Motor neuron (in vitro differentiated cells): ENCODE measurements around the gene SRL. TPM values are rescaled to one million over a fixed set of nuclear protein-coding genes. Genes with fewer than 3 reads are reported as not detected.

ENCODE experiments used
- ATAC-seq, 8 experiments: fragments of 200-7000 bp; cut with Tn5 transposase; replicated peaks in 6 of 8; 2 replicates each; pipeline ENCODE4 v1.8.0; 2021; ENCODE audit warnings: mild to moderate bottlenecking in 8 of 8, moderate library complexity in 8 of 8
- H3K27ac ChIP-seq, 2 donors: fragments of 250-450 bp; sonication (Bioruptor Pico); 2 replicates each; pipeline ENCODE4 v1.9.0; 2021; ENCODE audit warnings: antibody characterized with exemption in 2 of 2, mild to moderate bottlenecking in 2 of 2, moderate library complexity in 1 of 2
- H3K4me1 ChIP-seq, 2 donors: fragments of 250-450 bp; sonication (Bioruptor Pico); replicated peaks in 1 of 2; 2 replicates each; pipeline ENCODE4 v1.6.1; 2021; ENCODE audit warnings: antibody characterized with exemption in 2 of 2, mild to moderate bottlenecking in 2 of 2, moderate library complexity in 1 of 2
- H3K4me3 ChIP-seq, 5 donors: fragments of 250-450 bp; sonication (Bioruptor Pico); 2 replicates each; pipeline ENCODE4 v1.9.0; 2021; ENCODE audit warnings: antibody characterized with exemption in 5 of 5, mild to moderate bottlenecking in 5 of 5, moderate library complexity in 4 of 5
- WGBS, 10 experiments: fragments of 450-650 bp; shearing (Covaris generic); methylation state at CpG; one replicate each; pipeline ENCODE4 v1.0.0; 2022; 5-methylcytosine and 5-hydroxymethylcytosine counted together
- in situ Hi-C, 9 experiments: fragments of 400-800 bp; cut with MboI; loops; one replicate each; pipeline ENCODE4 v1.15.0; 2021; ENCODE audit warnings: low sequenced_read_pairs in 9 of 9, low pct_unique_long_range_greater_than_20kb in 2 of 9; ENCODE audit not compliant: unreplicated experiment in 9 of 9
- total RNA-seq, 8 experiments: library from RNA; unstranded; fragments of 300-600 nt; gene quantifications; 2 replicates each; pipeline versions ENCODE4 v1.2.3 to v1.2.4, GENCODE V29; 2022

Gene SRL
- under 1 TPM; 0.07 to 0.71 (median 0.34) TPM for total RNA-seq

DNA sequence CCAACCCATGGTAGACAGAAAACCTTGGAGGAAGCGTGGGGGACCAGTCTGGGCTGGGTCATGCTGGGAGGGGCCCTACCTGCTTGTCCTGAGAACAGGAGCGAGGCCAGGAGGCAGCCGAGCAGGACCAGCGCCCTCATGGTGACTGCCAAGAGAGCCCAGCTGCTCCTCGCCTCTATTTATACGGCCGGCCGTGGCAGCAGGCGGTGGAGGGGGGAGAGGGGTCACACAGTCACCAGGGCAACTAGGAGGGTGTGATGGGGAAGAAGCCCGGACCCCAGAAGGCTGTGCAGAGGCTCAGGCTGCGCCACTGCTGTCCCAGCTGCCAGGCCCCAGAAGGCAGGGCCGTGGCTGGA is at the start of gene SRL:
SRL (minus strand) TSS at position 153 of the 356 bp plus-strand sequence; CDS start at position 140, 13 bp downstream.
- ATAC-seq, result peak in 5 of 8 experiments; percentile 31 to 57 (median 36)
- in situ Hi-C loops, result no loop called here
- H3K4me3 ChIP-seq, result no peak within 1 kb of the TSS
- H3K4me1 ChIP-seq, result peaks cover 21 to 30% of the 10 kb centered on the region in 2 donors
- peak within 1 kb of the TSS; percentile 3 to 11 for H3K27ac ChIP-seq
- 70 to 100% (median 100%) methylated on average over 1 to 4 of the region's 12 CpGs; no CpG with 5 or more reads in 7 of the 10 experiments for WGBS, 10 experiments

DNA sequence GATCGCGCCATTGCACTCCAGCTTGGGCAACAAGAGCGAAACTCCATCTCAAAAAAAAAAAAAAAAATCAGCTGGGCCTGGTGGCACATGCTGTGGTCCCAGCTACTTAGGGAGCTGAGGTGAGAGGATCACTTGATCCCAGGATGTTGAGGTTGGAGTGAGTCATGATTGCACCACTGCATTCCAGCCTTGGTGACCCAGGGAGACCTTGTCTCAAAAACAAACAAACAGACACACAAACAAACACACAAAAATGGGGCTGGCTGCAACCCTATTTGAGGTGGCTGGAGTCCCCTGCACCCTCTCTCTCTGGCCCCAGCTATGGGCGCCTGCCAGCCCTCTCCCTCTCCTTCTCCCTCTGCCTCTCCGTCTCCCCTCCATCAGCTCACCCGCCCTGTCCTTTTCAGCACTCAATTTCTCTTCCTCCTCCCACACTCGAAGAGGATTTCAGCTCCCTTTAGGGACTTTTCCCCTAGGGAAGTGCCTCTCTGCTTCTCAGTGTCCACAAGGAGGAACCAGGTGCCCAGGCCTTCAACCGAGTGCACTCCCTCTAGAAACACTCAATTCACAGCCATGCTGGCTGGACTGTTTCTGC is 48.5 kb upstream of the SRL start:
- in situ Hi-C loops, result no loop called here
- ATAC-seq, result peak in 1 of 8 experiments; percentile 6
- WGBS, 10 experiments, result 17 to 93% (median 59%) methylated on average over 1 to 6 of the region's 8 CpGs; no CpG with 5 or more reads in 3 of the 10 experiments
- Histone ChIP-seq H3K27ac (peak overlapping the region in 1 of 2 donors; percentile 46), H3K4me1 (peaks cover 23 to 42% of the 10 kb centered on the region in 2 donors), H3K4me3 (no peak overlapping the region)

DNA sequence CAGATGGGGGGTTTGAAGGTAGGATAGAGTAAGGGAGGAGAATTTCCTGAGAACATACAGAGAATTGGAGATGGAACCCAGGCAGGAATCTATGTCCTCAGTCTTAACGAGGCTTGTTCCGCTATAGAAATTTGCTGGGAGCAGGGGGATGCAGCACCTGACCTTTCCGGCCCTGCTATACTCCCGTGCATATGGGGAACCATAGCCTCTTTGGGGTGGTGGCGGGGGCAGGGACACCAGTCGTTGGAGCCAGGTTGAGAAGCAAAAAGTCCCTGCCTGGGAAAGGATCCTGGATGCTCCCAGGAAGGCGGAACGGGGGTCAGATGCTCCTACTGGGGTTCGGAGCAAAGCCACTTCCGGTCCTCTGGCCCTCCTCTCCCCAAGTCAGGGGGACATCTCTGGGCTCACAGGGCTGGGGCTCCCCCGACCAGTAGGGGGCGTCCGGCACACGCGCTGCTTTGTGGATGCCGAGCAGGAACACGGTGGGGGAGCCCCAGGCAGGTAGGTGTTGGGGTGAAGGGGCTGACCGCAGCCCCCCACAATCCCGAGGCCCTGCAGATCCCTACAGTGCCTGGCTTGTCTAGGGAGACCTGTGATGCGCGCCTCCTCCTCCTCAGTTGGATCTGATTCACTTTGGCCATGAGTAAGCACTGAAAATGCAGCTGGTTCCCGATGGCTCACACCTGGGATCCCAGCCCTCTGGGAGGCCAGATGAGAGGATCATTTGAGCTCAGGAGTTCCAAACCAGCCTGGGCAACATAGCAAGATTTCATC is 46.5 kb upstream of the SRL start:
- peak; percentile 77 to 98 (median 84) for ATAC-seq
- H3K4me3 ChIP-seq, result no peak overlapping the region
- in situ Hi-C loops, result loop anchor here in 1 of 9 experiments (10.0 kb wide), 1 partner anchor 46 kb away; no protein-coding TSS in a partner anchor
- WGBS, 10 experiments, result 0 to 75% (median 52%) methylated on average over 1 to 7 of the region's 22 CpGs; no CpG with 5 or more reads in 3 of the 10 experiments
- H3K4me1 ChIP-seq, result peaks cover 8 to 26% of the 10 kb centered on the region in 2 donors
- H3K27ac ChIP-seq, result no peak overlapping the region

DNA sequence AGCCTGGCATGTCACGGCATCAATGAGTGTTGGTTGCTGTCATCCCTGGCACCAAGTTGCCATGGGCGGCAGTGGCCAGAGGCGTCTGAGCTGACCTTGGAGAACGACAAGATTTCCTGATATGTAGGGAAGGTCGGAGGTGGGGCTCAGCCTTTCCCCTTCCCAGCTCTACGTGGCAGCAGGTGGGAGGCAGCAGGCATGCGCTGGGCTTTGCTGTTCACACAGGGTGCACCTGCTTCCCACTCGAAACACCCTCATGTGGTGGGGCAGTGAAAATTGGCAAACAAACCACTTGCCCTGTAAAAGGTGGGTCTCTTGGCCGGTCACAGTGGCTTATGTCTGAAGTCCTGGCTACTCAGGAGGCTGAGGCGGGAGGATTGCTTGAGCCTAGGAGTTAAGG is 43.3 kb upstream of the SRL start:
- WGBS, 10 experiments, result 50 to 87% methylated on average over 1 to 3 of the region's 10 CpGs; no CpG with 5 or more reads in 8 of the 10 experiments
- H3K4me1 ChIP-seq, result peaks cover 5 to 6% of the 10 kb centered on the region in 2 donors
- no peak overlapping the region for H3K4me3 ChIP-seq
- H3K27ac ChIP-seq, result no peak overlapping the region
- in situ Hi-C loops, result loop anchor here in 1 of 9 experiments (10.0 kb wide), 1 partner anchor 50 kb away; no protein-coding TSS in a partner anchor
- no peak for ATAC-seq

DNA sequence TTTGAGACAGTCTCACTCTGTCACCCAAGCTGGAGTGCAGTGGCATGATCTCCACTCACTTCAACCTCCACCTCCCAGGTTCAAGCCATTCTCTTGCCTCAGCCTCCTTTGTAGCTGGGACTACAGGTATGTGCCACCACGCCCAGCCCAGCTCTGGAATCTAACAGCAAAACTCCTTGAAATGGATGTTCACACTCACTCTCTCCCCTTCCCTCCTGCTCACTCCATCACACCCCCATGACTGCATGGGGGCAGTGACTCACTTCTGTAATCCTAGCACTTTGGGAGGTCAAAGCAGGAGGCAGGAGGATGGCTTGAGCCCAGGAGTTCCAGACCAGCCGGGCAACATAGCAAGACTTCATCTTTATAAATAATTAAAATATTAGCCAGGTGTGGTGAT is 42.1 kb upstream of the SRL start:
- in situ Hi-C loops, result loop anchor here in 1 of 9 experiments (10.0 kb wide), 1 partner anchor 51 kb away; no protein-coding TSS in a partner anchor
- 20 to 88% (median 80%) methylated on average over 1 to 2 of the region's 2 CpGs; no CpG with 5 or more reads in 5 of the 10 experiments for WGBS, 10 experiments
- Histone ChIP-seq H3K4me1 (peaks cover 2 to 6% of the 10 kb centered on the region in 2 donors), H3K27ac (no peak overlapping the region), H3K4me3 (no peak overlapping the region)
- ATAC-seq, result no peak

DNA sequence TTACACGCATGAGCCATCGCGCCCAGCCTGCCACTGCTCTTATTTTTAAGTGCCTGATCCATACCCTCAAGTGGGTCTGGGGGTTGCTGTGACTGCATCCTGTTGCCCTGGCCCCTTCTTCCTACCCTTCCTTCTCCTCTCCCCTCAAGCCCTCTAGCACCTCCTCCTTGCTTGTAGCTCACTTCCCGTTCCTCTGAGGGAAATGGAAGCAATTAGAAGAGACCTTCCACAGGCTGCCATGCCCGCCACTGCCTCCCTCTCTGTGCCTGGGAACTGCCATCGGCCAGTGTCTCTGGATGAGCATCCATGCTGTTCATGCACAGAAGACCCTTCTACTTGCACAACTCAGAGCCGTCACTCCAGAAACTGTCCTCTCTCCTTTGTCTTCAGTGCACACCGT is 41.6 kb upstream of the SRL start:
- in situ Hi-C loops, result loop anchor here in 1 of 9 experiments (10.0 kb wide), 1 partner anchor 51 kb away; no protein-coding TSS in a partner anchor
- peaks cover 2 to 6% of the 10 kb centered on the region in 2 donors for H3K4me1 ChIP-seq
- no peak overlapping the region for H3K4me3 ChIP-seq
- 39 to 86% (median 78%) methylated on average over 1 to 8 of the region's 8 CpGs; no CpG with 5 or more reads in 2 of the 10 experiments for WGBS, 10 experiments
- no peak overlapping the region for H3K27ac ChIP-seq
- no peak for ATAC-seq

DNA sequence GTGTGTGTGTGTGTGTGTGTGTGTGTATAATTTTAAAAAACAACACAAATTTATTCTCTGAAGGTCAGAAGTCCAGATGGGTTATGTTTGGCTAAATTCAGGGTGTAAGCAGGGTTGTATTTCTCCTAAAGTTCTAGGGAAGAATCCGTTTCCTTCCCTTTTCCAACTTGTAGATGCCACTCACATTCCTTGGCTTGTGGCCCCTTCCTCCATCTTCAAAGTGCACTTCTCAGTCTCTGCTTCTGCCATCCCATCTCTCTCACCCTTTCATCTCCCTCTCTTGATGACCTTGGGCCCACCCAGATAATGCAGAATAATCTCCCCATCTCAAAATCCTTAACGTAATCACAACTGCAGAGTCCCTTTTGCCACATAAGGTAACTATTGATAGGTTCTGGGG is 38.7 kb upstream of the SRL start:
- in situ Hi-C loops, result loop anchor here in 1 of 9 experiments (10.0 kb wide), 1 partner anchor 54 kb away; no protein-coding TSS in a partner anchor
- WGBS, 10 experiments, result 100% methylated on average over 1 to 2 of the region's 2 CpGs; no CpG with 5 or more reads in 6 of the 10 experiments
- no peaks in the 10 kb centered on the region for H3K4me1 ChIP-seq
- no peak overlapping the region for H3K27ac ChIP-seq
- ATAC-seq, result no peak
- H3K4me3 ChIP-seq, result no peak overlapping the region

DNA sequence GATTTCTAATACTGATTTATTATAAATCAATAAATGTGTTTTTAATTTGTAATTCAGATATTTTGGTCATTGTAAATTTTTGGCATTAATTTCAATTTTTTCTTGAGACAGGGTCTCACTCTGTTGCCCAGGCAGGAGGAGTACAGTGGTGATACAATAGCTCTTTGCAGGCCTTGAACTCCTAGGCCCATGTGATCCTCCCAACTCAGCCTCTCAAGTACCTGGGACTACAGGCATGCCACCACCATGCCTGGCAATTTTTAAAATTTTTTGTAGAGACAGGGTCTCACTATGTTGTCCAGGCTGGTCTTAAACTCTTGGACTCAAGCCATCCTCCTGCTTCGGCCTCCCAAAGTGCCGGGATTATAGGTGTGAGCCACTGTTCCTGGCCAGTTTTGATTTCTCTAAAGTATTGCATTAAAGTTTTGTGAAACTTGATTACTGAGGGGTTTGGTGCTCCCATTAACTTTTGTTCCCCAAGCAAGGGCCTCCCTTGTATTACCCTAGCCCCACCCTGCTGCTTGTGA is 36.2 kb upstream of the SRL start:
- no peak for ATAC-seq
- Histone ChIP-seq H3K4me1 (no peaks in the 10 kb centered on the region), H3K27ac (no peak overlapping the region), H3K4me3 (no peak overlapping the region)
- in situ Hi-C loops, result no loop called here
- 67 to 100% (median 90%) methylated on average over 1 to 2 of the region's 2 CpGs; no CpG with 5 or more reads in 5 of the 10 experiments for WGBS, 10 experiments

DNA sequence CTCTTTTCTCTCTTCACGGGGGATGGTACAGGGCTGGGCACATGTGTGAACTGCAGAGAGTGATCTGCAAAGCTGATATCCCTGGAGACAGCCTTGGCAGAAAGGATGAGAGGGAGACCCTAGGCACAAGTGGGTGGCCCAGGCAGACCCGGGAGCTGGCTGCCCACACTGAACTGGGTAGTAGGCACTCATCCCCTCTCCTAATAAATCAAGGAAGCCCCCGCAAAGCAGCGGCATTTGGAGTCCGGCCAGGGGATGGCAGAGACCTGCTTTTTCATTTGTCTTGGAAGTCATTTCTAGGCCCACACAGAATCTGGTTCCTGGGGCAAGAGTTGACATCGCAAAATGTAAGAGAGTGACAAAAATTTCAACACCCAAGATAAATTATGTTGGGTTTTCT is 34.0 kb upstream of the SRL start:
- in situ Hi-C loops, result no loop called here
- no peak for ATAC-seq
- Histone ChIP-seq H3K4me3 (no peak overlapping the region), H3K27ac (no peak overlapping the region), H3K4me1 (peaks cover under 1 to 2% of the 10 kb centered on the region in 2 donors)
- WGBS, 10 experiments, result 60 to 100% (median 85%) methylated on average over 1 to 4 of the region's 6 CpGs; no CpG with 5 or more reads in 2 of the 10 experiments

DNA sequence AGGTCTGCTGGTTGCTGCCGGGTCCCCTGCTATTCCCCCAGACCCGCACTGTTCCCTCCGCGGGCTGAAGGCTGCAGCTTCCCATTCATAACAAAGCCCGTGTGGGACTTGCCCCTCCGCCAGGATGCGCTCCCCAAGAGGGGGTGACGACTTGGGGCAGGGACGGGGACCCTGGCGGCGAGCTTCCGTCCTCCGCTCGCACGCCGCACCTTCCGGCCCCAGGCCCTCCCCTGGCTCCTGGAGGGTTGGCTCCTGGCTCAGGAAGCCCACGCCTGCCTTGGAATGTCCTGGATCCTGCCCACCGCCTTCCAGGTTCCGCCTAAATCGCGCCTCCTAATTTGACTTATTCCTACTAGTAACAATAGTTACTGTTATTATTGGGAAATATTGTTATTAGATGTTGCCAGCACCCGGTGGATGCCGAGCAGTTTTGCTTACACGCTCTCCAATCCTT is 32.0 kb upstream of the SRL start:
- in situ Hi-C loops, result no loop called here
- Histone ChIP-seq H3K4me3 (peak overlapping the region; percentile 68 to 87 (median 73)), H3K4me1 (peaks cover 6 to 7% of the 10 kb centered on the region in 2 donors), H3K27ac (peak overlapping the region; percentile 92 to 94)
- peak in 2 of 8 experiments; percentile 5 to 21 for ATAC-seq
- WGBS, 10 experiments, result 0 to 43% (median 22%) methylated on average over 1 to 5 of the region's 25 CpGs; no CpG with 5 or more reads in 5 of the 10 experiments

DNA sequence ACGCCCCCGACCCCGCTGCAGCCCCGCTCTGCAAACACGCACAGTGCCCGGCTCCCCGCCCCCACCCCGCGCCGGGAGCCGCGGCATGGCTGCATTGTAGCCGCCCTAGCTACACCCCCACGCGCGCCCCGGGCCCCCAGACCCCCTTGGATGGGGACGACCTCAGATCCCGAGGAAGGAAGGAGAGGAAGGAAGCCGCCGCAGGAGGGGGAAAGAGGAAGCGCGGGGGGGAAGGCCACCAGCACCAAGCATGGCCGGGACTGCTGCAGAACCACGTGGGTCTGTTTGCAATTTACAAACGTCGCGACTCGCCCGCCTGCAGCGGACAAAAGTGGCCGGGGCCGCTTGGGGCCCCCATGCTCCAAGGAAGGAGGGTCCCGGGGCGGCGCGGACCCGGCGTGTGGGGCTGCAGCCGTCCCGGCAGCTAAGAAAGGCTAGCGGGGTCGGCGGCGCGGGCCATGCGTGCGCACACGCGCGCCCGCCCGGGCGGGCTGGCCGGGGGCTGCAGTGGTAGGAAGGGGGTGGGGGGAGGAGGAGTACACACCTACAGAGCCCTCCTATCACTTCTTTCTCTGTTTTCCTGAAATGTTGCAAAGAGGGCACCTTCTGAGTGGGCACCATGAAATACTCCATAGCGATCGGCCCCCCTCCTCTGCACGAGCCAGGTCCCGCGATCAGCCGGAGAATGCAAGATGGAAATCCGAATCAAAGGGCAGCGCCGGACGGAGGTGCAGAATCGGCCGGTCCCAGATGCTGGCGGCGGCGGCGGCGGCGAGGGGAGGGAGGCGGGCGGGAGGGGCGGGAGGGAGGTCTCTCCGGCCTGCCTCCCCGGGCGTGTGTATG is 30.5 kb upstream of the SRL start:
- H3K4me1 ChIP-seq, result peaks cover 6 to 7% of the 10 kb centered on the region in 2 donors
- 0 to 2% methylated on average over 4 to 11 of the region's 79 CpGs; no CpG with 5 or more reads in 8 of the 10 experiments for WGBS, 10 experiments
- peak; percentile 18 to 33 (median 24) for ATAC-seq
- in situ Hi-C loops, result no loop called here
- peak overlapping the region; percentile 92 to 94 for H3K27ac ChIP-seq
- H3K4me3 ChIP-seq, result peak overlapping the region; percentile 68 to 87 (median 73)
